ENCODE data around the gene CNTN4. TPM values are rescaled to one million over a fixed set of nuclear protein-coding genes. Genes with fewer than 3 reads are reported as not detected.

Gene CNTN4
- total RNA-seq, 1 donor = 0.09 TPM

GRCh38 chr3:2166552-2166951 lies 67.9 kb downstream of the CNTN4 start:
- DNase-seq (ENCODE audit: low read depth) = no peak
- no peak for TF ChIP-seq CTCF (IDR thresholded peaks at IDR 0.05; ENCODE audit: insufficient read depth, low read length)
- H3K4me3 ChIP-seq (ENCODE audit: low read depth, low read length) = no peak overlapping the region

- no peak for TF ChIP-seq CTCF (IDR thresholded peaks at IDR 0.05; ENCODE audit: insufficient read depth, low read length)
- no peak overlapping the region for H3K4me3 ChIP-seq (ENCODE audit: low read depth, low read length)
- DNase-seq (ENCODE audit: low read depth) = no peak
Observed at GRCh38 chr3:2172561-2173171, 74.0 kb downstream of the CNTN4 start.

- DNase-seq (ENCODE audit: low read depth) = no peak
- TF ChIP-seq CTCF (IDR thresholded peaks at IDR 0.05; ENCODE audit: insufficient read depth, low read length) = no peak
Observed at GRCh38 chr3:2180634-2181033, 82.0 kb downstream of the CNTN4 start.

GRCh38 chr3:2198776-2199279 lies 100.2 kb downstream of the CNTN4 start:
- no peak overlapping the region for H3K4me3 ChIP-seq (ENCODE audit: low read depth, low read length)
- TF ChIP-seq CTCF (IDR thresholded peaks at IDR 0.05; ENCODE audit: insufficient read depth, low read length) = no peak
- no peak for DNase-seq (ENCODE audit: low read depth)

More at GRCh38 chr3:2180634-2181033, 82.0 kb downstream of the CNTN4 start:
- H3K4me3 ChIP-seq (ENCODE audit: low read depth, low read length) = no peak overlapping the region

GRCh38 chr3:2204054-2204453 lies 105.4 kb downstream of the CNTN4 start:
- H3K4me3 ChIP-seq (ENCODE audit: low read depth, low read length) = no peak overlapping the region
- DNase-seq (ENCODE audit: low read depth) = no peak
- no peak for TF ChIP-seq CTCF (IDR thresholded peaks at IDR 0.05; ENCODE audit: insufficient read depth, low read length)

GRCh38 chr3:2205692-2206091 lies 107.0 kb downstream of the CNTN4 start:
- no peak overlapping the region for H3K4me3 ChIP-seq (ENCODE audit: low read depth, low read length)
- DNase-seq (ENCODE audit: low read depth) = no peak
- TF ChIP-seq CTCF (IDR thresholded peaks at IDR 0.05; ENCODE audit: insufficient read depth, low read length) = no peak

- TF ChIP-seq CTCF (IDR thresholded peaks at IDR 0.05; ENCODE audit: insufficient read depth, low read length) = no peak
- DNase-seq (ENCODE audit: low read depth) = no peak
- H3K4me3 ChIP-seq (ENCODE audit: low read depth, low read length) = no peak overlapping the region
Observed at GRCh38 chr3:2206536-2206935, 107.9 kb downstream of the CNTN4 start.

Measured in fibroblast of the aortic adventitia (primary cell).